ENCODE data around the gene LEFTY1.

LEFTY1 gene

GRCh38 chr1:225865514-225865913 is 23.4 kb downstream of the LEFTY1 start:
- Histone ChIP-seq H3K27ac (replicated peaks) (peak overlapping the region; percentile 18; the same call in 1 of the 2 replicates), H3K4me3 (replicated peaks; ENCODE audit: insufficient read depth, low read length) (no peak overlapping the region)
- TF ChIP-seq POLR2AphosphoS5 (IDR thresholded peaks at IDR 0.05; ENCODE audit: low read depth) (no peak), CTCF (IDR thresholded peaks at IDR 0.05; ENCODE audit: insufficient read depth, low read length) (no peak), REST (IDR thresholded peaks at IDR 0.05; ENCODE audit: insufficient replicate concordance, low read depth) (no peak), GABPA (IDR thresholded peaks at IDR 0.05; ENCODE audit: low read depth) (no peak), SPI1 (IDR thresholded peaks at IDR 0.05; ENCODE audit: borderline replicate concordance, low read depth) (no peak)

GRCh38 chr1:225863167-225863566 is 25.8 kb downstream of the LEFTY1 start:
- no peak for DNase-seq (ENCODE audit: low read depth in 1 of 2, low spot score in 1 of 2)
- H3K27me3 ChIP-seq (ENCODE audit: insufficient read depth, poor library complexity, severe bottlenecking): no peaks in the 10 kb centered on the region
- no peak overlapping the region for H3K4me3 ChIP-seq (replicated peaks; ENCODE audit: insufficient read depth, low read length)
- TF ChIP-seq GABPA (IDR thresholded peaks at IDR 0.05; ENCODE audit: low read depth): no peak
- no peak for TF ChIP-seq SPI1 (IDR thresholded peaks at IDR 0.05; ENCODE audit: borderline replicate concordance, low read depth)
- no peak for TF ChIP-seq POLR2AphosphoS5 (IDR thresholded peaks at IDR 0.05; ENCODE audit: low read depth)
- no peak for TF ChIP-seq CTCF (IDR thresholded peaks at IDR 0.05; ENCODE audit: insufficient read depth, low read length)
- TF ChIP-seq REST (IDR thresholded peaks at IDR 0.05; ENCODE audit: insufficient replicate concordance, low read depth): no peak
- H3K27ac ChIP-seq (replicated peaks): no peak overlapping the region

More at GRCh38 chr1:225865514-225865913, 23.4 kb downstream of the LEFTY1 start:
- no peak for DNase-seq (ENCODE audit: low read depth in 1 of 2, low spot score in 1 of 2)
- no peaks in the 10 kb centered on the region for H3K27me3 ChIP-seq (ENCODE audit: insufficient read depth, poor library complexity, severe bottlenecking)

- no peak for DNase-seq (ENCODE audit: low read depth in 1 of 2, low spot score in 1 of 2)
These were observed 26.4 kb downstream of the LEFTY1 start for GRCh38 chr1:225862581-225862950.

More at GRCh38 chr1:225862581-225862950, 26.4 kb downstream of the LEFTY1 start:
- no peak overlapping the region for H3K27ac ChIP-seq (replicated peaks)
- H3K4me3 ChIP-seq (replicated peaks; ENCODE audit: insufficient read depth, low read length): no peak overlapping the region
- no peaks in the 10 kb centered on the region for H3K27me3 ChIP-seq (ENCODE audit: insufficient read depth, poor library complexity, severe bottlenecking)
- TF ChIP-seq REST (IDR thresholded peaks at IDR 0.05; ENCODE audit: insufficient replicate concordance, low read depth) (no peak), CTCF (IDR thresholded peaks at IDR 0.05; ENCODE audit: insufficient read depth, low read length) (no peak), POLR2AphosphoS5 (IDR thresholded peaks at IDR 0.05; ENCODE audit: low read depth) (no peak), SPI1 (IDR thresholded peaks at IDR 0.05; ENCODE audit: borderline replicate concordance, low read depth) (no peak), GABPA (IDR thresholded peaks at IDR 0.05; ENCODE audit: low read depth) (no peak)
